Peyer's patch (tissue), 4 donors: ENCODE results near the gene RUNDC1.

Experiments
- CTCF ChIP-seq, 6 experiments: fragments of 450-650 bp in 4 of 6; fragments of 200-600 bp in 2 of 6; sonication (generic) in 1 of 6; IDR thresholded peaks; one replicate each; pipeline ENCODE4 v1.5.1; 2017 to 2019; ENCODE audit warnings: antibody characterized with exemption in 6 of 6, mild to moderate bottlenecking in 3 of 6, moderate library complexity in 1 of 6
- POLR2A ChIP-seq, 2 donors: fragments of 450-650 bp; IDR thresholded peaks; one replicate each; pipeline ENCODE4 v1.5.1; 2017; ENCODE audit warnings: antibody characterized with exemption in 2 of 2, mild to moderate bottlenecking in 2 of 2, moderate library complexity in 2 of 2

GRCh38 chr17:43033948-43034881, 53.9 kb downstream of the RUNDC1 start:
- TF ChIP-seq CTCF (IDR thresholded peaks at IDR 0.05) = no peak
- no peak for TF ChIP-seq POLR2A (IDR thresholded peaks at IDR 0.05)
